OCI-LY3 (cell line): ENCODE measurements around the gene CXCL1.

ENCODE experiments used
- EZH2phosphoT487 ChIP-seq: fragments of 200-600 bp; shearing (Covaris generic); IDR thresholded peaks from 2 replicates; pipeline ENCODE4 v1.6.1; 2018; ENCODE audit warnings: antibody characterized with exemption, mixed run types, low read depth
- TF ChIP-seq, protein P1 (sequence below): fragments of 200-600, 300-600 bp; sonication (generic); IDR thresholded peaks from 2 replicates; pipeline ENCODE4 v1.5.1; 2014; ENCODE audit warnings: antibody characterized with exemption, low read length, low read depth

DNA sequence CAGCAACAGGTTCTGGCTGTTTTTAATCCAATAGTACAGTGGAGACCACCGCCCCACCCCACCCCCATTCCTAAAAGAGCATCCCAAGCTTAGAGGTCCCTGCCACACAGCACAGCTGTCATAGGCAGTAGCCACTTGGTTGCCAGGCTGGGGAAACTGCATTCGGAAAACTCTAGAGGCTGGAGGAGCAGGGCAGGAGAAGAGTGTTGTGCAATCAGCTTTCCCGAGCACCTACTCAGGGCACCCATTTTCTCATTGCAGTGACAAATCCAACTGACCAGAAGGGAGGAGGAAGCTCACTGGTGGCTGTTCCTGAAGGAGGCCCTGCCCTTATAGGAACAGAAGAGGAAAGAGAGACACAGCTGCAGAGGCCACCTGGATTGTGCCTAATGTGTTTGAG is 1.1 kb downstream of the CXCL1 start:
- TF ChIP-seq, protein P1, sequence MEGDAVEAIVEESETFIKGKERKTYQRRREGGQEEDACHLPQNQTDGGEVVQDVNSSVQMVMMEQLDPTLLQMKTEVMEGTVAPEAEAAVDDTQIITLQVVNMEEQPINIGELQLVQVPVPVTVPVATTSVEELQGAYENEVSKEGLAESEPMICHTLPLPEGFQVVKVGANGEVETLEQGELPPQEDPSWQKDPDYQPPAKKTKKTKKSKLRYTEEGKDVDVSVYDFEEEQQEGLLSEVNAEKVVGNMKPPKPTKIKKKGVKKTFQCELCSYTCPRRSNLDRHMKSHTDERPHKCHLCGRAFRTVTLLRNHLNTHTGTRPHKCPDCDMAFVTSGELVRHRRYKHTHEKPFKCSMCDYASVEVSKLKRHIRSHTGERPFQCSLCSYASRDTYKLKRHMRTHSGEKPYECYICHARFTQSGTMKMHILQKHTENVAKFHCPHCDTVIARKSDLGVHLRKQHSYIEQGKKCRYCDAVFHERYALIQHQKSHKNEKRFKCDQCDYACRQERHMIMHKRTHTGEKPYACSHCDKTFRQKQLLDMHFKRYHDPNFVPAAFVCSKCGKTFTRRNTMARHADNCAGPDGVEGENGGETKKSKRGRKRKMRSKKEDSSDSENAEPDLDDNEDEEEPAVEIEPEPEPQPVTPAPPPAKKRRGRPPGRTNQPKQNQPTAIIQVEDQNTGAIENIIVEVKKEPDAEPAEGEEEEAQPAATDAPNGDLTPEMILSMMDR: no peak
- TF ChIP-seq EZH2phosphoT487: no peak
